Smooth muscle cell of the coronary artery (primary cell): ENCODE measurements around the gene RPL19. TPM values are rescaled to one million over a fixed set of nuclear protein-coding genes. Genes with fewer than 3 reads are reported as not detected.

Experiments
- total RNA-seq: library from RNA; depleted of rRNA; stranded (reverse); fragments of >200 nt; gene quantifications from 2 replicates; pipeline ENCODE4 v1.2.3, GENCODE V29; 2014; ENCODE audit warnings: low replicate concordance

Gene RPL19
- 2,321 and 2,907 TPM in 2 replicates for total RNA-seq

GRCh38 chr17:39200070-39200879, at the start of gene RPL19:
Gene RPL19, plus strand, starts transcription at chr17:39200283. Its CDS starts 62 bp downstream, at chr17:39200345.

GRCh38 chr17:39151150-39151942, 48.7 kb upstream of the RPL19 start, which contains the start of gene PLXDC1:
Gene PLXDC1, minus strand, starts transcription at chr17:39151637. Its CDS starts 200 bp downstream, at chr17:39151437.

GRCh38 chr17:39165841-39166349, 34.2 kb upstream of the RPL19 start, which contains the start of gene ARL5C:
Gene ARL5C, minus strand, starts transcription at chr17:39166161. Its CDS starts 401 bp downstream, at chr17:39165760.

GRCh38 chr17:39197380-39198185, 2.5 kb upstream of the RPL19 start, which contains the start of gene CACNB1:
Gene CACNB1, minus strand, starts transcription at chr17:39197669. Its CDS starts 174 bp downstream, at chr17:39197495.

GRCh38 chr17:39225308-39225958, 25.4 kb downstream of the RPL19 start, which contains the start of gene STAC2:
Gene STAC2, minus strand, starts transcription at chr17:39225945. Its CDS starts 443 bp downstream, at chr17:39225502.

Other genes with a start within 250 kb of the RPL19 start
- gene FBXO47, start 232.9 kb upstream of the RPL19 start, total RNA-seq = under 0.01 TPM in 1 of 2 replicates, not detected in the other
- 0.23 and 16.8 TPM in 2 replicates for gene PLXDC1, start 48.6 kb upstream of the RPL19 start, total RNA-seq
- gene ARL5C, start 34.1 kb upstream of the RPL19 start, total RNA-seq = not detected in 2 replicates
- gene CACNB1, start 2.6 kb upstream of the RPL19 start, total RNA-seq = 3.7 and 6.9 TPM in 2 replicates
- gene STAC2, start 25.7 kb downstream of the RPL19 start, total RNA-seq = under 0.01 TPM in 1 of 2 replicates, not detected in the other
- gene FBXL20, start 201.3 kb downstream of the RPL19 start, total RNA-seq = 13.5 and 15.1 TPM in 2 replicates